ENCODE data around the gene GINS3. TPM values are rescaled to one million over a fixed set of nuclear protein-coding genes. Genes with fewer than 3 reads are reported as not detected.

The GINS3 gene
- total RNA-seq, 1 experiment from 2014 or later = 7.3 TPM

DNA sequence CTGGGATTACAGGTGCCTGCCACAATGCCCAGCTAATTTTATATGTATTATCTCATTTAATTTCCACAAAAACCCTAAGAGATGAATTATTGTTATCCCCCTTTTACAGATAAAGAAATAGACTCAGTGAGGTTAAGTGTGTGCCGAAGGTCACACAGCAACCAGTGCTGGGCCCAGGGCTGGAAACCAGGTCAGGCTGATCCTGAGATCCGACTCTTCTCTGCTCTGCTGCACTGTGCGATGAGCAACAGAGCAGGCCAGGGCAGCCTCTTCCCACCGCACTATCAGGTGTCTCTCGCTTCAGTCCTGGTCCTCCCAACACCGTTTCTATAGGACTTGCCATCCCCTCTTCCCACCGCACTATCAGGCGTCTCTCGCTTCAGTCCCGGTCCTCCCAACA lies 24.8 kb downstream of the GINS3 start:
- ATAC-seq (no peak), DNase-seq (ENCODE audit: low spot score) (no peak)
- no peak overlapping the region for H3K4me3 Mint-ChIP-seq
- H3K9me3 Mint-ChIP-seq = no peaks in the 10 kb centered on the region
- H3K27ac Mint-ChIP-seq = no peak overlapping the region
- peaks cover 25% of the 10 kb centered on the region for H3K4me1 Mint-ChIP-seq
- H3K27me3 Mint-ChIP-seq (ENCODE audit: low read depth) = peaks cover 3% of the 10 kb centered on the region; the same call in 1 of the 2 replicates
- ChIA-PET POLR2A (no interaction called here), CTCF (interaction anchor here (0.6 to 1.0 kb wide), 2 partner anchors 80 to 248 kb away, joined by 3 to 5 read pairs; no protein-coding TSS in a partner anchor)
- TF ChIP-seq ZNF416 (CRISPR knock-in tag; IDR thresholded peaks at IDR 0.05) (no peak), KAT7 (CRISPR knock-in tag; IDR thresholded peaks at IDR 0.05; ENCODE audit: borderline replicate concordance) (no peak), NR1H2 (CRISPR knock-in tag; IDR thresholded peaks at IDR 0.05) (no peak), PRDM15 (CRISPR knock-in tag; IDR thresholded peaks at IDR 0.05) (no peak), CREM (CRISPR knock-in tag; IDR thresholded peaks at IDR 0.05) (no peak), ZNF396 (CRISPR knock-in tag; IDR thresholded peaks at IDR 0.05; ENCODE audit: borderline replicate concordance) (no peak), ZNF671 (CRISPR knock-in tag; IDR thresholded peaks at IDR 0.05) (no peak), RELA (CRISPR knock-in tag; IDR thresholded peaks at IDR 0.05; ENCODE audit: borderline replicate concordance) (no peak), MYBL2 (CRISPR knock-in tag; IDR thresholded peaks at IDR 0.05) (no peak), IRF2 (CRISPR knock-in tag; IDR thresholded peaks at IDR 0.05; ENCODE audit: borderline replicate concordance, low read depth) (no peak), ARID4B (CRISPR knock-in tag; IDR thresholded peaks at IDR 0.05; ENCODE audit: borderline replicate concordance) (no peak)
- no peaks in the 10 kb centered on the region for H3K36me3 Mint-ChIP-seq

DNA sequence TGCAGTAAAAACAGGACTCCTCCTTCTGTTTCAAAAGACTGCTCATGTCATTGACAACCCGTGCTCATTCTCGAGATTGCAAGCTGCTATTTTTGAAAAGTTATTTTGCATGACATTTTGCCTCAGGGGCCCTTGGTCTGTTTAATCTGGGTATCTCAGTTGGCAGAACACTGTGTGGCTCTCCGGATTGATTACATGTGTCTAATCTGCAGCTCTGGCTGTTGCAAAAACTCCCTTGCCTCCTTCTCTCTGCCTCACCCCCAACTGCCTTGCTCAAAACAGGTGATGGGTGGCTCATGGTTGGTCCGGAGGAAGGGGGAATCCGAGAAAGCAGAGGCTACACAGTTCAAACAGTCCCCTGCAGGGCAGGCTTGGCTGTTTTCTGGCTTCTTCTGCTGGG lies 25.3 kb downstream of the GINS3 start:
- H3K27me3 Mint-ChIP-seq (ENCODE audit: low read depth) = peaks cover 3% of the 10 kb centered on the region; the same call in 1 of the 2 replicates
- ATAC-seq = no peak
- H3K36me3 Mint-ChIP-seq = no peaks in the 10 kb centered on the region
- POLR2A ChIA-PET = no interaction called here
- no peak overlapping the region for H3K4me3 Mint-ChIP-seq
- peaks cover 25% of the 10 kb centered on the region for H3K4me1 Mint-ChIP-seq
- CTCF ChIA-PET = no interaction called here
- H3K9me3 Mint-ChIP-seq = no peaks in the 10 kb centered on the region
- H3K27ac Mint-ChIP-seq = no peak overlapping the region
- no peak for DNase-seq (ENCODE audit: low spot score)
- TF ChIP-seq ELF4 (CRISPR knock-in tag; IDR thresholded peaks at IDR 0.05; ENCODE audit: low read depth) (no peak), TCF7 (CRISPR knock-in tag; IDR thresholded peaks at IDR 0.05; ENCODE audit: low read depth) (no peak), ZNF138 (CRISPR knock-in tag; conservative IDR thresholded peaks at IDR 0.05) (no peak), ARID4B (CRISPR knock-in tag; IDR thresholded peaks at IDR 0.05; ENCODE audit: borderline replicate concordance) (no peak), TEAD4 (CRISPR knock-in tag; IDR thresholded peaks at IDR 0.05) (no peak), SOX15 (CRISPR knock-in tag; IDR thresholded peaks at IDR 0.05) (no peak)
- TF ChIP-seq, protein P1, sequence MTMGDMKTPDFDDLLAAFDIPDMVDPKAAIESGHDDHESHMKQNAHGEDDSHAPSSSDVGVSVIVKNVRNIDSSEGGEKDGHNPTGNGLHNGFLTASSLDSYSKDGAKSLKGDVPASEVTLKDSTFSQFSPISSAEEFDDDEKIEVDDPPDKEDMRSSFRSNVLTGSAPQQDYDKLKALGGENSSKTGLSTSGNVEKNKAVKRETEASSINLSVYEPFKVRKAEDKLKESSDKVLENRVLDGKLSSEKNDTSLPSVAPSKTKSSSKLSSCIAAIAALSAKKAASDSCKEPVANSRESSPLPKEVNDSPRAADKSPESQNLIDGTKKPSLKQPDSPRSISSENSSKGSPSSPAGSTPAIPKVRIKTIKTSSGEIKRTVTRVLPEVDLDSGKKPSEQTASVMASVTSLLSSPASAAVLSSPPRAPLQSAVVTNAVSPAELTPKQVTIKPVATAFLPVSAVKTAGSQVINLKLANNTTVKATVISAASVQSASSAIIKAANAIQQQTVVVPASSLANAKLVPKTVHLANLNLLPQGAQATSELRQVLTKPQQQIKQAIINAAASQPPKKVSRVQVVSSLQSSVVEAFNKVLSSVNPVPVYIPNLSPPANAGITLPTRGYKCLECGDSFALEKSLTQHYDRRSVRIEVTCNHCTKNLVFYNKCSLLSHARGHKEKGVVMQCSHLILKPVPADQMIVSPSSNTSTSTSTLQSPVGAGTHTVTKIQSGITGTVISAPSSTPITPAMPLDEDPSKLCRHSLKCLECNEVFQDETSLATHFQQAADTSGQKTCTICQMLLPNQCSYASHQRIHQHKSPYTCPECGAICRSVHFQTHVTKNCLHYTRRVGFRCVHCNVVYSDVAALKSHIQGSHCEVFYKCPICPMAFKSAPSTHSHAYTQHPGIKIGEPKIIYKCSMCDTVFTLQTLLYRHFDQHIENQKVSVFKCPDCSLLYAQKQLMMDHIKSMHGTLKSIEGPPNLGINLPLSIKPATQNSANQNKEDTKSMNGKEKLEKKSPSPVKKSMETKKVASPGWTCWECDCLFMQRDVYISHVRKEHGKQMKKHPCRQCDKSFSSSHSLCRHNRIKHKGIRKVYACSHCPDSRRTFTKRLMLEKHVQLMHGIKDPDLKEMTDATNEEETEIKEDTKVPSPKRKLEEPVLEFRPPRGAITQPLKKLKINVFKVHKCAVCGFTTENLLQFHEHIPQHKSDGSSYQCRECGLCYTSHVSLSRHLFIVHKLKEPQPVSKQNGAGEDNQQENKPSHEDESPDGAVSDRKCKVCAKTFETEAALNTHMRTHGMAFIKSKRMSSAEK (CRISPR knock-in tag; IDR thresholded peaks at IDR 0.05; ENCODE audit: borderline replicate concordance) = no peak
- TF ChIP-seq, protein P2, sequence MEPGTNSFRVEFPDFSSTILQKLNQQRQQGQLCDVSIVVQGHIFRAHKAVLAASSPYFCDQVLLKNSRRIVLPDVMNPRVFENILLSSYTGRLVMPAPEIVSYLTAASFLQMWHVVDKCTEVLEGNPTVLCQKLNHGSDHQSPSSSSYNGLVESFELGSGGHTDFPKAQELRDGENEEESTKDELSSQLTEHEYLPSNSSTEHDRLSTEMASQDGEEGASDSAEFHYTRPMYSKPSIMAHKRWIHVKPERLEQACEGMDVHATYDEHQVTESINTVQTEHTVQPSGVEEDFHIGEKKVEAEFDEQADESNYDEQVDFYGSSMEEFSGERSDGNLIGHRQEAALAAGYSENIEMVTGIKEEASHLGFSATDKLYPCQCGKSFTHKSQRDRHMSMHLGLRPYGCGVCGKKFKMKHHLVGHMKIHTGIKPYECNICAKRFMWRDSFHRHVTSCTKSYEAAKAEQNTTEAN (CRISPR knock-in tag; IDR thresholded peaks at IDR 0.05) = no peak
